ENCODE results near the gene PANK3.
A peak's percentile ranks its signal among the peaks of the same experiment; 100 is the strongest.
"Not testable (repeated sequence)": the region's sequence is repeated elsewhere in the genome, so short reads cannot be mapped to it uniquely, and the experiment has no call there.

Gene PANK3

GRCh38 chr5:168568738-168569137 lies 10.4 kb downstream of the PANK3 start:
- H3K4me3 ChIP-seq (ENCODE audit: low read depth, low read length) = no peak overlapping the region
- no peak for DNase-seq (ENCODE audit: low read depth)

- no peak overlapping the region for H3K4me3 ChIP-seq (ENCODE audit: low read depth, low read length)
- no peak for DNase-seq (ENCODE audit: low read depth)
Observed at GRCh38 chr5:168563959-168564358, 15.2 kb downstream of the PANK3 start.

GRCh38 chr5:168562279-168562678 lies 16.9 kb downstream of the PANK3 start:
- DNase-seq (ENCODE audit: low read depth) = no peak
- H3K4me3 ChIP-seq (ENCODE audit: low read depth, low read length) = no peak overlapping the region

- no peak for DNase-seq (ENCODE audit: low read depth)
- H3K4me3 ChIP-seq (ENCODE audit: low read depth, low read length) = no peak overlapping the region
Observed at GRCh38 chr5:168557389-168557788, 21.8 kb downstream of the PANK3 start.

GRCh38 chr5:168553377-168554130 lies 25.6 kb downstream of the PANK3 start:
- no peak for DNase-seq (ENCODE audit: low read depth)
- H3K4me3 ChIP-seq (ENCODE audit: low read depth, low read length) = no peak overlapping the region

- DNase-seq (ENCODE audit: low read depth) = peak; percentile 96
- H3K4me3 ChIP-seq (ENCODE audit: low read depth, low read length) = no peak overlapping the region
Observed at GRCh38 chr5:168552146-168552545, 27.0 kb downstream of the PANK3 start.

GRCh38 chr5:168550656-168551055 lies 28.5 kb downstream of the PANK3 start:
- DNase-seq (ENCODE audit: low read depth) = no peak
- no peak overlapping the region for H3K4me3 ChIP-seq (ENCODE audit: low read depth, low read length)

- no peak overlapping the region for H3K4me3 ChIP-seq (ENCODE audit: low read depth, low read length)
- DNase-seq (ENCODE audit: low read depth) = no peak
Observed at GRCh38 chr5:168549554-168549953, 29.6 kb downstream of the PANK3 start.

GRCh38 chr5:168537176-168537575 lies 42.0 kb downstream of the PANK3 start:
- no peak for DNase-seq (ENCODE audit: low read depth)

GRCh38 chr5:168534351-168534750 lies 44.8 kb downstream of the PANK3 start:
- H3K4me3 ChIP-seq (ENCODE audit: low read depth, low read length) = not testable (repeated sequence)

More at GRCh38 chr5:168537176-168537575, 42.0 kb downstream of the PANK3 start:
- no peak overlapping the region for H3K4me3 ChIP-seq (ENCODE audit: low read depth, low read length)

GRCh38 chr5:168531987-168532864 lies 46.9 kb downstream of the PANK3 start:
- DNase-seq (ENCODE audit: low read depth) = no peak

More at GRCh38 chr5:168534351-168534750, 44.8 kb downstream of the PANK3 start:
- not testable (repeated sequence) for DNase-seq (ENCODE audit: low read depth)

GRCh38 chr5:168531191-168531590 lies 48.0 kb downstream of the PANK3 start:
- H3K4me3 ChIP-seq (ENCODE audit: low read depth, low read length) = no peak overlapping the region
- DNase-seq (ENCODE audit: low read depth) = no peak

More at GRCh38 chr5:168531987-168532864, 46.9 kb downstream of the PANK3 start:
- no peak overlapping the region for H3K4me3 ChIP-seq (ENCODE audit: low read depth, low read length)

- no peak overlapping the region for H3K4me3 ChIP-seq (ENCODE audit: low read depth, low read length)
- no peak for DNase-seq (ENCODE audit: low read depth)
Observed at GRCh38 chr5:168530621-168531150, 48.5 kb downstream of the PANK3 start.

GRCh38 chr5:168529374-168530234 lies 49.6 kb downstream of the PANK3 start:
- DNase-seq (ENCODE audit: low read depth) = no peak
- peak overlapping the region; percentile 42 for H3K4me3 ChIP-seq (ENCODE audit: low read depth, low read length)

GRCh38 chr5:168528521-168529373 lies 50.4 kb downstream of the PANK3 start, which contains the start of gene FBLL1:
TSS of gene FBLL1 (plus strand) at chr5:168529305. CDS start at chr5:168529505, 200 bp downstream.
- peak; percentile 4 for DNase-seq (ENCODE audit: low read depth)
- H3K4me3 ChIP-seq (ENCODE audit: low read depth, low read length) = peak within 1 kb of the TSS; percentile 42

- DNase-seq (ENCODE audit: low read depth) = no peak
- H3K4me3 ChIP-seq (ENCODE audit: low read depth, low read length) = no peak overlapping the region
Observed at GRCh38 chr5:168527756-168528295, 51.3 kb downstream of the PANK3 start.

- no peak overlapping the region for H3K4me3 ChIP-seq (ENCODE audit: low read depth, low read length)
- no peak for DNase-seq (ENCODE audit: low read depth)
Observed at GRCh38 chr5:168525856-168526255, 53.3 kb downstream of the PANK3 start.

- H3K4me3 ChIP-seq (ENCODE audit: low read depth, low read length) = no peak overlapping the region
- no peak for DNase-seq (ENCODE audit: low read depth)
Observed at GRCh38 chr5:168513861-168514428, 65.2 kb downstream of the PANK3 start.

Data from skeletal muscle cell (primary cell).